Effector memory CD8-positive, alpha-beta T cell (primary cell): ENCODE data around the gene PCDHB2.
A peak's percentile ranks its signal among the peaks of the same experiment; 100 is the strongest.
"Not testable (repeated sequence)": the region's sequence is repeated elsewhere in the genome, so short reads cannot be mapped to it uniquely, and the experiment has no call there.

ENCODE experiments used
- ATAC-seq: fragments of 150-1000 bp; cut with Tn5 transposase; replicated peaks from 2 replicates; pipeline ENCODE4 v1.10.0; 2021; ENCODE audit warnings: mild to moderate bottlenecking, moderate library complexity
- DNase-seq, 3 experiments: peaks; one replicate each; pipeline ENCODE4 v3.0.0; 2021
- H3K27ac Mint-ChIP-seq, 2 donors: one replicate each; pipeline ENCODE4 v1.8.0; 2022; ENCODE audit warnings: mild to moderate bottlenecking in 2 of 2, mixed read lengths in 2 of 2, moderate library complexity in 2 of 2
- H3K27me3 Mint-ChIP-seq, 2 donors: one replicate each; pipeline ENCODE4 v1.8.0; 2022; ENCODE audit warnings: mixed read lengths in 2 of 2
- H3K36me3 Mint-ChIP-seq: one replicate; pipeline ENCODE4 v1.8.0; 2022; ENCODE audit warnings: mild to moderate bottlenecking, moderate library complexity, mixed read lengths; ENCODE audit not compliant: insufficient read depth
- H3K4me1 Mint-ChIP-seq, 2 donors: one replicate each; pipeline ENCODE4 v1.8.0; 2022; ENCODE audit warnings: low read depth in 2 of 2, mixed read lengths in 2 of 2
- H3K4me3 Mint-ChIP-seq, 2 donors: one replicate each; pipeline ENCODE4 v1.8.0; 2022; ENCODE audit warnings: mild to moderate bottlenecking in 2 of 2, mixed read lengths in 2 of 2, moderate library complexity in 2 of 2
- H3K9me3 Mint-ChIP-seq, 2 donors: one replicate each; pipeline ENCODE4 v1.8.0; 2022; ENCODE audit warnings: mixed read lengths in 2 of 2
- total RNA-seq, 9 experiments: gene quantifications; one replicate each; lab custom pipeline; 2026; lab: John Stamatoyannopoulos, UW

The PCDHB2 gene
- total RNA-seq = 0 to 0.84 (median 0.03) reads per million in 9 experiments

GRCh38 chr5:141094481-141095262 lies at the start of gene PCDHB2:
PCDHB2 (plus strand) TSS chr5:141094615; CDS start chr5:141094791, 176 bp downstream.
- Mint-ChIP-seq H3K4me3 (no peak within 1 kb of the TSS), H3K27ac (no peak within 1 kb of the TSS), H3K27me3 (peaks cover 24 to 42% of the 10 kb centered on the region in 2 donors), H3K4me1 (no peaks in the 10 kb centered on the region), H3K36me3 (peaks cover 3% of the 10 kb centered on the region), H3K9me3 (peaks cover 3 to 7% of the 10 kb centered on the region in 2 donors)
- DNase-seq (no peak), ATAC-seq (no peak)

- no peak for DNase-seq
- ATAC-seq = no peak
- peaks cover 0 to 4% of the 10 kb centered on the region in 2 donors for H3K4me1 Mint-ChIP-seq
- H3K4me3 Mint-ChIP-seq = peak within 1 kb of the TSS; percentile 52
- H3K9me3 Mint-ChIP-seq = peaks cover 0 to 9% of the 10 kb centered on the region in 2 donors
- no peak within 1 kb of the TSS for H3K27ac Mint-ChIP-seq
- peaks cover 3% of the 10 kb centered on the region for H3K36me3 Mint-ChIP-seq
- H3K27me3 Mint-ChIP-seq = peaks cover 30 to 42% of the 10 kb centered on the region in 2 donors
Observed at GRCh38 chr5:141050622-141051520, 43.5 kb upstream of the PCDHB2 start, which contains the start of gene PCDHB1. PCDHB1 (plus strand) TSS chr5:141051374; CDS start chr5:141051471, 97 bp downstream.

- peaks cover 0 to 9% of the 10 kb centered on the region in 2 donors for H3K9me3 Mint-ChIP-seq
- ATAC-seq (no peak), DNase-seq (no peak)
- H3K27ac Mint-ChIP-seq = no peak overlapping the region
- H3K4me3 Mint-ChIP-seq = peak overlapping the region; percentile 52
- no peaks in the 10 kb centered on the region for H3K36me3 Mint-ChIP-seq
- peaks cover 30 to 42% of the 10 kb centered on the region in 2 donors for H3K27me3 Mint-ChIP-seq
- peaks cover 0 to 4% of the 10 kb centered on the region in 2 donors for H3K4me1 Mint-ChIP-seq
Observed at GRCh38 chr5:141051521-141051866, 42.9 kb upstream of the PCDHB2 start.

- Mint-ChIP-seq H3K27ac (no peak overlapping the region), H3K9me3 (no peaks in the 10 kb centered on the region), H3K4me3 (no peak overlapping the region), H3K4me1 (no peaks in the 10 kb centered on the region), H3K36me3 (no peaks in the 10 kb centered on the region), H3K27me3 (no peaks in the 10 kb centered on the region)
- DNase-seq (no peak), ATAC-seq (no peak)
Observed at GRCh38 chr5:141077826-141078225, 16.6 kb upstream of the PCDHB2 start.

GRCh38 chr5:141082228-141082627 lies 12.2 kb upstream of the PCDHB2 start:
- DNase-seq = no peak
- Mint-ChIP-seq H3K27ac (no peak overlapping the region), H3K27me3 (peaks cover 11 to 16% of the 10 kb centered on the region in 2 donors), H3K4me3 (no peak overlapping the region), H3K4me1 (peaks cover 0 to 4% of the 10 kb centered on the region in 2 donors), H3K9me3 (no peaks in the 10 kb centered on the region), H3K36me3 (no peaks in the 10 kb centered on the region)
- no peak for ATAC-seq

GRCh38 chr5:141084487-141084989 lies 9.9 kb upstream of the PCDHB2 start:
- H3K4me1 Mint-ChIP-seq = peaks cover 0 to 4% of the 10 kb centered on the region in 2 donors
- ATAC-seq (peak; percentile 61), DNase-seq (peak in 1 of 3 experiments; percentile 6)
- no peak overlapping the region for H3K27ac Mint-ChIP-seq
- H3K36me3 Mint-ChIP-seq = no peaks in the 10 kb centered on the region
- peak overlapping the region; percentile 70 to 81 for H3K4me3 Mint-ChIP-seq
- peaks cover 14 to 22% of the 10 kb centered on the region in 2 donors for H3K27me3 Mint-ChIP-seq
- H3K9me3 Mint-ChIP-seq = no peaks in the 10 kb centered on the region

- ATAC-seq = no peak
- Mint-ChIP-seq H3K36me3 (peaks cover 3% of the 10 kb centered on the region), H3K27me3 (peaks cover 30 to 42% of the 10 kb centered on the region in 2 donors), H3K4me3 (no peak overlapping the region), H3K27ac (no peak overlapping the region), H3K4me1 (no peaks in the 10 kb centered on the region), H3K9me3 (peaks cover 5 to 9% of the 10 kb centered on the region in 2 donors)
- no peak for DNase-seq
Observed at GRCh38 chr5:141095263-141095641, 837 bp downstream of the PCDHB2 start.

GRCh38 chr5:141096181-141096580 lies 1.8 kb downstream of the PCDHB2 start:
- H3K4me1 Mint-ChIP-seq, ATAC-seq, H3K4me3 Mint-ChIP-seq, H3K27ac Mint-ChIP-seq, H3K36me3 Mint-ChIP-seq, DNase-seq: not testable (repeated sequence)
- H3K27me3 Mint-ChIP-seq = peaks cover 34 to 40% of the 10 kb centered on the region in 2 donors
- peaks cover 8 to 14% of the 10 kb centered on the region in 2 donors for H3K9me3 Mint-ChIP-seq

GRCh38 chr5:141096586-141096985 lies 2.2 kb downstream of the PCDHB2 start:
- not testable (repeated sequence) for H3K27ac Mint-ChIP-seq, H3K36me3 Mint-ChIP-seq, DNase-seq, H3K4me1 Mint-ChIP-seq, H3K4me3 Mint-ChIP-seq, ATAC-seq
- Mint-ChIP-seq H3K9me3 (peaks cover 8 to 14% of the 10 kb centered on the region in 2 donors), H3K27me3 (peaks cover 34 to 40% of the 10 kb centered on the region in 2 donors)

GRCh38 chr5:141100243-141100805 lies 5.9 kb downstream of the PCDHB2 start, which contains the start of gene PCDHB3:
PCDHB3 (plus strand) TSS chr5:141100473; CDS start chr5:141100650, 177 bp downstream.
- Mint-ChIP-seq H3K4me3 (no peak within 1 kb of the TSS), H3K27me3 (peaks cover 17 to 18% of the 10 kb centered on the region in 2 donors), H3K9me3 (peaks cover 5 to 6% of the 10 kb centered on the region in 2 donors), H3K36me3 (no peaks in the 10 kb centered on the region), H3K27ac (no peak within 1 kb of the TSS), H3K4me1 (peaks cover 0 to 1% of the 10 kb centered on the region in 2 donors)
- ATAC-seq (no peak), DNase-seq (no peak)

GRCh38 chr5:141101059-141101458 lies 6.6 kb downstream of the PCDHB2 start:
- Mint-ChIP-seq H3K9me3 (peaks cover 5 to 6% of the 10 kb centered on the region in 2 donors), H3K27ac (no peak overlapping the region), H3K4me1 (peaks cover 0 to 1% of the 10 kb centered on the region in 2 donors), H3K27me3 (peaks cover 18% of the 10 kb centered on the region in 2 donors), H3K4me3 (no peak overlapping the region), H3K36me3 (no peaks in the 10 kb centered on the region)
- ATAC-seq = no peak
- no peak for DNase-seq

- not testable (repeated sequence) for H3K4me3 Mint-ChIP-seq, H3K27ac Mint-ChIP-seq, H3K36me3 Mint-ChIP-seq, H3K4me1 Mint-ChIP-seq, DNase-seq, H3K9me3 Mint-ChIP-seq, ATAC-seq
- peaks cover 18% of the 10 kb centered on the region in 2 donors for H3K27me3 Mint-ChIP-seq
Observed at GRCh38 chr5:141102070-141102469, 7.7 kb downstream of the PCDHB2 start.

GRCh38 chr5:141102471-141102870 lies 8.1 kb downstream of the PCDHB2 start:
- H3K4me1 Mint-ChIP-seq, H3K9me3 Mint-ChIP-seq, ATAC-seq, H3K27ac Mint-ChIP-seq, H3K4me3 Mint-ChIP-seq, DNase-seq, H3K36me3 Mint-ChIP-seq: not testable (repeated sequence)
- peaks cover 18% of the 10 kb centered on the region in 2 donors for H3K27me3 Mint-ChIP-seq
